HT-29 (cell line): ENCODE data around the gene PSMA3. TPM values are rescaled to one million over a fixed set of nuclear protein-coding genes. Genes with fewer than 3 reads are reported as not detected.

Source experiments
- DNase-seq: peaks from one replicate; pipeline ENCODE4 v3.0.0-alpha.2; 2015; ENCODE audit warnings: low spot score
- total RNA-seq: library from RNA; depleted of rRNA; stranded (reverse); fragments of >200 nt; shearing (Covaris generic); gene quantifications from 2 replicates; pipeline ENCODE4 v1.2.3, GENCODE V29; 2014

Gene PSMA3
- total RNA-seq, 1 experiment from 2014 or later = 104 TPM

GRCh38 chr14:58270628-58271027 is 26.0 kb downstream of the PSMA3 start:
- no peak for DNase-seq

DNA sequence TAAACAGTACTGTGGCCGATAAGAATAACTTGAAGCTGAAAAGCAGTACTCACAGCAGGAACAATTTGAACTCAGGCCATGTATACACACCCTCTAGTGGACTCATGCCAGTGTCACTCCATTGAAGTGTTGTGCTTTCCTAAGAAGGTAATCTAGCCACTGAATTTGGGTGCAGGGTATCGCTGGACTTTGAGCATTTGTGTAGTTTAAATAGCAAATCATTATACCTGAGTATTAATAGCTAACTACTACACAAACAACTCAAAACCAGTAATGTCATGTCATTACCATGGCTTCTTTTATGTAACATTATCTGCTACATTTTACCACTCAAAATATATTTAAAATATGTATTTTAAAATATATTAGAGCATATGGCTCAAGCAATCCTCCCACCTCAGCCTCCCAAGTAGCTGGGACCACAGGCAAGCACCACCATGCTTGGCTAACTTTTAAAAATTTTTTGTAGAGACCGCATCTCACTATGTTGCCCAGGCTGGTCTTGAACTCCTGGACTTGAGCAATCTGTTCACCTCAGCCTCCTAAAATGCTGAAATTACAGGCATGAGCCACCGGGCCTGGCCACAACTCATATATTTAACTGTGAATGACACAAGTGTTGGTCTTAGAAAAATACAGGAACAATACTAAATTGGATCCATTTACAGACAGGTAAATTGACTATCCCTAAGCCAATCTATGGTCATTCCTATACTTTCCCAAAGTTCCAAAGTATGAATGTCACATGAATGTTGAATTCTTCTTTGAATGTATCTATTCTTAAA is 28.1 kb downstream of the PSMA3 start:
- DNase-seq = peak; percentile 29

DNA sequence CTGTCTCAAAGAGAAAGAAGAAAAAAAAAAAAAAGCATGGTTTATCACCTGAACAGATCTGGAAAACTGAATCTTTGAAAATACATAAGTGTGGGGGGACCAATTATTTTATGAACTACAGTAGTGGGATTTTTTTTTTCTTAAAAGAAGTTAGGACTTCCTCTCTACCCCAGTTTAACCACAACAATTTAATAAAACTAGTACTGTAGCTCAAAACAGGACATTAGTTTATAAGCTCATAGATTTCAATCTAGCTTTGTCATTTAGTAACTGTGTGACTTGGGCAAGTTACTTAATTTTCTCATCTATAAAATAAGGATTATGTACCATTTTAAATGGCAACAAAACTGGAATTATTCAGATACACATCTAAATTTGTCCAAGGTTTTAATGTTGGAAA is 30.2 kb downstream of the PSMA3 start:
- no peak for DNase-seq

DNA sequence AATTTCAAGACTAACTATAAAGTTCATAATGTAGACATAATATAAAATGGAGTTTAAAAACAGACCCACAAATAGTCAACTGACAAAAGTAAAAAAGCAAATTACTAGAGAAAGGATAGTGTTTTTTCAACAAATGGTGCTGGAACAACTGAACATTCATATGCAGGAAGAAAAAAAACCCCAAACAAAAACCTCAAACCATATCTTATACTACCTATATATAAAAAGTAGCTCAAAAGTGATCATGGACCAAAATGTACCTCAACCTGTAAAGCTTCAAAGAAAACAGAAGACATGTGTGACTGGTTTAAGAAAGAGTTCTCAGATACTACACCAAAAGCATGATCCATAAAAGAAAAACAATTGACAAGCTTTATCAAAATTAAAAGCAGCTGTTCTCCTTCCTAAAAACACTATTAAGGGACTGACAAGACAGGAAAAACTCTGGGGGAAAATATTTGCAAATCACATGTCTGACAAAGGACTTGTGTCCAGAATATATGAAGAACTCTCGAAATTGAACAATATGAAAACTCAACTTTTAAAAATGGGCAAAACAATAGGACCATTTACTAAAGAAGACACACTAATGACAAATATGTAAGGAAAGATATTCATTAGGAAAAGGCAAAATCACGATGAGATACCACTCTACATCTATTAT is 31.0 kb downstream of the PSMA3 start:
- DNase-seq = no peak

DNA sequence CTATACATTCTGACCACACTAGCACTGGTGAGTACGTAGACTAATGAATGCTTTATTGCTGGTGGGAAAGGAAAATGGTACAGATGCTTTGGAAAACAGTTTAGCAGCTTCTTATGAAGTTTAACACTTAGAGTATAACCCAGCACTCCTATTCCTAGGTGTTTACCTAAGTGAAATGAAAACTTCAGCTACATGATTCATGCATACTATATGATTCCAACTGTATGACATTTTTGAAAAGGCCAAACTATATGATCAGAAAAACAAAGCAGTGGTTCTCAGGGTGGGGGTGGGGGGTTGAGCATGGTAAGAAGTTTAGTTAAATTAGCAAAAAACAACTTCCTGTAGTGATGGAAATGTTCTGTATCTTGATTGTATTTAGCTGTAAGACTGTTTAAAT is 31.6 kb downstream of the PSMA3 start:
- no peak for DNase-seq

DNA sequence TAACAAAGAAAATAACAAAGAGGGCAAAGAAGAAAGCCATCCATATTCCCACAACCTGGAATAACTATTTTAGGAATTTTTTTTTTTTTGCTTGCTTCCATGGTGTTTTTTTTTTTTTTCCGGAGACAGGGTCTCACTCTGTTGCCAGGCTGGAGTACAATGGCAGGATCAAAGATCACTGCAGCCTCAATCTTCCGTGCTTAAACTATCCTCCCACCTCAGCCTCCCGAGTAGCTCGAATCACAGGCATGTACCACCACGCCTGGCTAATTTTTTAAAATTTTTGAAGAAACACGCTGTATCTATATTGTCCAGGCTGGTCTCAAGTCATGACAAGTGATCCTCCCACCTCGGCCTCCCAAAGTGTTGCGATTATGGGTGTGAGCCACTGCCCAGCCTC is 33.5 kb downstream of the PSMA3 start:
- no peak for DNase-seq

GRCh38 chr14:58280954-58281787 is 36.5 kb downstream of the PSMA3 start:
- DNase-seq = peak; percentile 21

GRCh38 chr14:58281969-58282368 is 37.3 kb downstream of the PSMA3 start:
- DNase-seq = no peak

- DNase-seq = no peak
Observed at GRCh38 chr14:58282925-58283593, 38.4 kb downstream of the PSMA3 start.

DNA sequence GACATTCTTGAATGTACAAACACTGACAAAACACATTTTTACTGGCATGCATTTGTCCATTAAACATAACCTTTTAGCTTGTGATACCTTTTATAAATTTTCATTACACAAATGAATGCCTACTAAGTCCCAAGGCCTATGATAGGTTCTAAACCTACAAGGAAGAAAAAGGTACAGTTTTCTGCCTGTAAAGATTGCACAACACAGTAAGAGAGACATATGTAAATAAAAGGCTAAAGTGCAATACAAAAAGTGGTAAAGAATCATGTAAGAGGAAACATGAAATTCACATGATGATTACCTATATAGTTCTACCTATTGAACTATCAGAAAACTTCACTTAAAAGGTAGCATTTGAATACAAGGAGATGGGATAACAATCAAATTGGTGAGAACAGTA is 39.1 kb downstream of the PSMA3 start:
- DNase-seq = no peak

DNA sequence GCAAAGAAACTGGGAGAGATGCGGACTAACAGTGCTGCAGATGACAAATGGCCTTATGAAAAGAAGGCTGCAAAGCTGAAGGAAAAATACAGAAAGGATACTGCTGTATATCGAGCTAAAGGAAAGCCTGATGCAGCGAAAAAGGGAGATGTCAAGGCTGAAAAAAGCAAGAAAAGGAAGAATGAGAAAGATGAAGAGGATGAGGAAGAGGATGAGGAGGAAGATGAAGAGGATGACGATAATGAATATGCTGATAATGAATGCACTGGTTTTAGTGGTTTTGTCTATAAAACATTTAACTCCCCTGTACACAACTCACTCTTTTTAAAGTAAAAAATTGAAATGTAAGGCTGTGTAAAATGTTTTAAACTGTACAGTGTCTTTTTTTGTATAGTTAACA is 40.5 kb downstream of the PSMA3 start:
- DNase-seq = no peak

DNA sequence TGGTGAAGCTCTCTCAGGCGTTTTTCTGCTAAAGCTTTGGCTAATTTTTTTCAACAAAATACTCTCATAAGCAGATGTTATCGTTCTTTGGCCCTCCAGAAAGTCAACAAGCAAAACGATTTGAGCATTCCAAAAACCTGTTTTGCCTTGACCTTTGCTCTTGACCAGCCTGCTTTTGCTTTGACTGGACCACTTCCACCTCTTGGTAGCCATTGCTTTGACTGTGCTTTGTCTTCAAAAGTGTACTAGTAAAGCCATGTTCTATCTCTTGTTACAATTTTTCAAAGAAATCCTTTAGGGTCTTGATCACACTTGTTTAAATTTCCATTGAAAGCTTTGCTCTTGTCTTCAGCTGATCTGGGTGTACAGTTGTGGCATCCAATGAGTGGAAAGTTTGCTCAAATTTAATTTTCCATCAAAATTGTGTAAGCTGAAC is 43.0 kb downstream of the PSMA3 start:
- DNase-seq = no peak

DNA sequence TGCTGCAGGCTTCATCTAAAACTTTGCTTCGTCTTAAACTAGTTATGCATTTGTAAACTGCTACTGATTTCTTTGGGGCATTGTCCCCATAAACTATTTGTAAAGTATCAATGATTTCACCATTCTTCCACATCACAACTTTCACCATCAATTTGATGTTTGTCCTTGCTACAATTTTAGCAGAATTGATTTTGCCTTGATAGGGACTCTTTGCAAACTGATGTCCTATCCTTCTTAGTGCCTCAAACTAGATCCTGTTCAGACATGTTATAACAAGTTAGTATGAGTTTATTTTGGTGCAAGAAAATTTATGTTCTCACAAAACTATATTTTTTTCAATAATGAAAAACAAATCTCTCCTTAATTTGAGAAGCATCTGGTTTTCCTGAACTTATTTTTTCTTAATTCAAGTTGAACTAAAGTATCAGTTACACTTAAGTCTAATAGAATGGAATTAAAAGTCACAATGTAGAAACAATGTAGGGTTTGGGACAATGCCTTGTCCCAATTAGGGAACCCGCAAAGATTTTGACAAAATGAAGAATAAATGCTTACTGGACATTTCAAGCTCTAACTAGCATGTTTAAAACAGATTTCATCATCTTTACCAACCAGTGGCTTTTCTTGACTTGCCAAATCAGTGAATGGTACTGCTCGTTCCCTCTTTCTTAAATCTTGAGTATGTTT is 43.6 kb downstream of the PSMA3 start:
- DNase-seq = no peak

DNA sequence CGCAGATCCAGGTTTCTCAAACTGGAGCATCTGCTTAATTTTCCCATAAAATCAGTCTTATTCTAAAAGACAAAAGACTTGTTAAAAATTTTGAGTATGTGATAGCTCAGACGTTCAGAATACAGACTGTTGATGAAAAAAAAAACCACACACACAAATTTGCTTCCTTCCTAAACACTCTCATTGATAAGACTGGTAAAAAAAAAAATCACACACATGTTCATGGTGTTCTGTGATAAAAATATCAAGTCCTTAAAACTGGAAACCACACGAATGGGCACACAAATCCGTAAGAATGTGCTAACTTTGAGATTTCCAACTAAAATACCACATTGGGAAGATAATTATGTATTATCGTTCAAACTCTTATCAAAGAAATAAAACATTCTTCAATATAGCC is 47.0 kb downstream of the PSMA3 start:
- no peak for DNase-seq

- no peak for DNase-seq
Observed at GRCh38 chr14:58292187-58292586, 47.5 kb downstream of the PSMA3 start.

- no peak for DNase-seq
Observed at GRCh38 chr14:58294201-58294600, 49.6 kb downstream of the PSMA3 start.

- DNase-seq = no peak
Observed at GRCh38 chr14:58296726-58297125, 52.1 kb downstream of the PSMA3 start.

DNA sequence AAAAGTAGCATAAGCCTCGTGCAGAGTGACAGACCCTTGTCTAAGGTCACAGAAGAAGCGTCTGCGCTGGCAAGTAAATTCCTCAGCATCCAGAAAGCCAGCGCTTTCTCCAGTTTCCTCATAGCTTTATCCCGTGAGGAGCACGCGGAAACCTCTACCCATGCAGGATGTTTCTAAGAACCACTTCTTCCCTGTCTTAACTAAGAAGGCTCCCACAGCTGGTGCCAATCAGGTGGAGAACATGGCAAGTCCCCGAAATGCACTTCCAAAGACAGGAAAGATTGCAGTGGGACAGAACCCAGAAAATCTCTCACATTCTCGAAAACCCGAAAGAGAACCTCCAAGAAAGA is 52.7 kb downstream of the PSMA3 start:
- no peak for DNase-seq

- DNase-seq = peak; percentile 93
Observed at GRCh38 chr14:58297762-58298476, 53.3 kb downstream of the PSMA3 start.
